ENCODE results near the gene JAG2. TPM values are rescaled to one million over a fixed set of nuclear protein-coding genes. Genes with fewer than 3 reads are reported as not detected.
A peak's percentile ranks its signal among the peaks of the same experiment; 100 is the strongest.

Gene JAG2
- total and polyA plus RNA-seq, 10 donors = 3.0 to 14.3 (median 6.4) TPM

- 87 to 89% (median 88%) methylated on average over 21 to 48 of the region's 48 CpGs for WGBS, 5 donors
- H3K27me3 ChIP-seq (replicated peaks in 1 of 7) = peaks cover 0 to 15% (median 0%) of the 10 kb centered on the region in 7 donors
- intact Hi-C loops (cut with DNase I; ENCODE audit: low total_unique reads) = no loop called here
Measured at GRCh38 chr14:105155681-105156413, 12.7 kb downstream of the JAG2 start.

GRCh38 chr14:105155071-105155651, 13.4 kb downstream of the JAG2 start:
- Histone ChIP-seq H3K27me3 (replicated peaks in 1 of 7) (peaks cover 0 to 15% (median 0%) of the 10 kb centered on the region in 7 donors), H3K9me3 (no peaks in the 10 kb centered on the region), H3K36me3 (no peaks in the 10 kb centered on the region), H3K4me3 (no peak overlapping the region), H3K4me1 (peaks cover 0 to 28% (median 11%) of the 10 kb centered on the region in 6 donors), H3K27ac (no peak overlapping the region)
- WGBS, 5 donors = 87 to 93% (median 90%) methylated on average over 16 to 24 of the region's 24 CpGs
- TF ChIP-seq POLR2A (IDR thresholded peaks at IDR 0.05) = no peak
- no peak for TF ChIP-seq POLR2AphosphoS5 (IDR thresholded peaks at IDR 0.05)
- TF ChIP-seq CTCF (IDR thresholded peaks at IDR 0.05 in 8 of 11, conservative IDR thresholded peaks at IDR 0.05 in 3 of 11) = no peak
- no peak for DNase-seq
- intact Hi-C loops (cut with DNase I; ENCODE audit: low total_unique reads) = no loop called here

More at GRCh38 chr14:105155681-105156413, 12.7 kb downstream of the JAG2 start:
- no peaks in the 10 kb centered on the region for H3K36me3 ChIP-seq
- no peak overlapping the region for H3K27ac ChIP-seq
- TF ChIP-seq POLR2AphosphoS5 (IDR thresholded peaks at IDR 0.05) (no peak), POLR2A (IDR thresholded peaks at IDR 0.05) (no peak), CTCF (IDR thresholded peaks at IDR 0.05 in 8 of 11, conservative IDR thresholded peaks at IDR 0.05 in 3 of 11) (no peak)
- H3K4me1 ChIP-seq = peaks cover 0 to 28% (median 11%) of the 10 kb centered on the region in 6 donors
- no peak for DNase-seq
- H3K4me3 ChIP-seq = no peak overlapping the region
- no peaks in the 10 kb centered on the region for H3K9me3 ChIP-seq

GRCh38 chr14:105154476-105154871, 14.1 kb downstream of the JAG2 start:
- intact Hi-C loops (cut with DNase I; ENCODE audit: low total_unique reads) = no loop called here
- WGBS, 5 donors = 59 to 74% (median 66%) methylated on average over 12 of the region's 12 CpGs
- H3K27me3 ChIP-seq (replicated peaks in 1 of 7) = peaks cover 0 to 15% (median 0%) of the 10 kb centered on the region in 7 donors
- H3K4me1 ChIP-seq = peaks cover 0 to 28% (median 11%) of the 10 kb centered on the region in 6 donors
- peak; percentile 67 for DNase-seq
- no peak overlapping the region for H3K4me3 ChIP-seq
- H3K27ac ChIP-seq = no peak overlapping the region
- H3K9me3 ChIP-seq = no peaks in the 10 kb centered on the region
- TF ChIP-seq POLR2AphosphoS5 (IDR thresholded peaks at IDR 0.05) = no peak
- no peak for TF ChIP-seq POLR2A (IDR thresholded peaks at IDR 0.05)
- TF ChIP-seq CTCF (IDR thresholded peaks at IDR 0.05 in 8 of 11, conservative IDR thresholded peaks at IDR 0.05 in 3 of 11) = no peak
- no peaks in the 10 kb centered on the region for H3K36me3 ChIP-seq

Data from spleen (tissue), 11 donors.